HG03280 (cell line): Measurements from ENCODE around the gene S1PR3.

Experiments
- ATAC-seq: cut with Tn5 transposase; IDR thresholded peaks from one replicate; pipeline ENCODE4 v1.9.1; 2021; ENCODE audit warnings: mild to moderate bottlenecking, moderate library complexity; ENCODE audit not compliant: unreplicated experiment

S1PR3 gene

GRCh38 chr9:88990729-88991065 is 571 bp upstream of the S1PR3 start:
- ATAC-seq = no peak

GRCh38 chr9:88992556-88992955 is 1.3 kb downstream of the S1PR3 start:
- ATAC-seq = no peak

GRCh38 chr9:88993327-88993726 is 2.1 kb downstream of the S1PR3 start:
- ATAC-seq = no peak

GRCh38 chr9:88993871-88994460 is 2.7 kb downstream of the S1PR3 start:
- no peak for ATAC-seq

GRCh38 chr9:88994469-88995199 is 3.4 kb downstream of the S1PR3 start:
- no peak for ATAC-seq

- ATAC-seq = no peak
Measured at GRCh38 chr9:88995200-88995577, 3.9 kb downstream of the S1PR3 start.

- ATAC-seq = no peak
Measured at GRCh38 chr9:88995627-88996026, 4.4 kb downstream of the S1PR3 start.

GRCh38 chr9:88996046-88996920 is 5.0 kb downstream of the S1PR3 start:
- no peak for ATAC-seq

GRCh38 chr9:88996921-88997235 is 5.6 kb downstream of the S1PR3 start:
- no peak for ATAC-seq

GRCh38 chr9:88997646-88998045 is 6.4 kb downstream of the S1PR3 start:
- no peak for ATAC-seq

- no peak for ATAC-seq
Measured at GRCh38 chr9:88998503-88998902, 7.2 kb downstream of the S1PR3 start.

GRCh38 chr9:88998911-88999310 is 7.6 kb downstream of the S1PR3 start:
- no peak for ATAC-seq

GRCh38 chr9:89000371-89000781 is 9.1 kb downstream of the S1PR3 start:
- ATAC-seq = no peak

- ATAC-seq = peak; percentile 38
Measured at GRCh38 chr9:89000973-89001916, 10.0 kb downstream of the S1PR3 start.

- no peak for ATAC-seq
Measured at GRCh38 chr9:89001917-89002540, 10.8 kb downstream of the S1PR3 start.

GRCh38 chr9:89002987-89003386 is 11.7 kb downstream of the S1PR3 start:
- no peak for ATAC-seq

- ATAC-seq = no peak
Measured at GRCh38 chr9:89005323-89005722, 14.1 kb downstream of the S1PR3 start.

- no peak for ATAC-seq
Measured at GRCh38 chr9:89006267-89006666, 15.0 kb downstream of the S1PR3 start.

- no peak for ATAC-seq
Measured at GRCh38 chr9:89006996-89007967, 16.0 kb downstream of the S1PR3 start.
